Measurements from ENCODE around the gene PRM1. TPM values are rescaled to one million over a fixed set of nuclear protein-coding genes. Genes with fewer than 3 reads are reported as not detected.
A peak's percentile ranks its signal among the peaks of the same experiment; 100 is the strongest.

Gene PRM1
- total RNA-seq, 3 donors from 2014 or later (not counting 1 experiment from before 2014, with no cell fraction given) = not detected

GRCh38 chr16:11253995-11254912 lies 26.9 kb downstream of the PRM1 start:
- peaks cover 45 to 61% of the 10 kb centered on the region in 2 donors for H3K4me1 Mint-ChIP-seq
- peak overlapping the region; percentile 19 for H3K27ac ChIP-seq (ENCODE audit: low read length)
- TF ChIP-seq, protein P1, sequence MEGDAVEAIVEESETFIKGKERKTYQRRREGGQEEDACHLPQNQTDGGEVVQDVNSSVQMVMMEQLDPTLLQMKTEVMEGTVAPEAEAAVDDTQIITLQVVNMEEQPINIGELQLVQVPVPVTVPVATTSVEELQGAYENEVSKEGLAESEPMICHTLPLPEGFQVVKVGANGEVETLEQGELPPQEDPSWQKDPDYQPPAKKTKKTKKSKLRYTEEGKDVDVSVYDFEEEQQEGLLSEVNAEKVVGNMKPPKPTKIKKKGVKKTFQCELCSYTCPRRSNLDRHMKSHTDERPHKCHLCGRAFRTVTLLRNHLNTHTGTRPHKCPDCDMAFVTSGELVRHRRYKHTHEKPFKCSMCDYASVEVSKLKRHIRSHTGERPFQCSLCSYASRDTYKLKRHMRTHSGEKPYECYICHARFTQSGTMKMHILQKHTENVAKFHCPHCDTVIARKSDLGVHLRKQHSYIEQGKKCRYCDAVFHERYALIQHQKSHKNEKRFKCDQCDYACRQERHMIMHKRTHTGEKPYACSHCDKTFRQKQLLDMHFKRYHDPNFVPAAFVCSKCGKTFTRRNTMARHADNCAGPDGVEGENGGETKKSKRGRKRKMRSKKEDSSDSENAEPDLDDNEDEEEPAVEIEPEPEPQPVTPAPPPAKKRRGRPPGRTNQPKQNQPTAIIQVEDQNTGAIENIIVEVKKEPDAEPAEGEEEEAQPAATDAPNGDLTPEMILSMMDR (IDR thresholded peaks at IDR 0.05) = no peak
- H3K27me3 ChIP-seq (ENCODE audit: control insufficient read depth, insufficient read depth, low read length) = no peaks in the 10 kb centered on the region
- H3K36me3 Mint-ChIP-seq = no peaks in the 10 kb centered on the region
- H3K27ac Mint-ChIP-seq = peak overlapping the region; percentile 89 to 96
- DNase-seq = peak in 1 of 2 donors; percentile 36
- peak overlapping the region; percentile 49 for H3K4me3 ChIP-seq (ENCODE audit: low read length)
- H3K36me3 ChIP-seq (ENCODE audit: control insufficient read depth, insufficient read depth, low read length) = peaks cover 5% of the 10 kb centered on the region
- H3K27me3 Mint-ChIP-seq (ENCODE audit: low read depth in 2 of 2) = no peaks in the 10 kb centered on the region
- ATAC-seq = no peak
- H3K4me1 ChIP-seq (ENCODE audit: control insufficient read depth, insufficient read depth, low read length) = peaks cover 64% of the 10 kb centered on the region
- WGBS (ENCODE audit: insufficient coverage) = 37% methylated on average over 26 of the region's 29 CpGs
- intact Hi-C loops (cut with micrococcal nuclease) = loop anchor here (2.0 to 10.0 kb wide), 3 partner anchors 19 to 308 kb away; no protein-coding TSS in a partner anchor
- H3K9me3 ChIP-seq (ENCODE audit: control insufficient read depth, insufficient read depth, low read length) = no peaks in the 10 kb centered on the region
- peak overlapping the region; percentile 83 for H3K4me3 Mint-ChIP-seq
- H3K9me3 Mint-ChIP-seq = no peaks in the 10 kb centered on the region

GRCh38 chr16:11253009-11253994 lies 27.8 kb downstream of the PRM1 start:
- peak overlapping the region; percentile 89 to 96 for H3K27ac Mint-ChIP-seq
- H3K27me3 ChIP-seq (ENCODE audit: control insufficient read depth, insufficient read depth, low read length) = no peaks in the 10 kb centered on the region
- peak overlapping the region; percentile 83 for H3K4me3 Mint-ChIP-seq
- H3K27ac ChIP-seq (ENCODE audit: low read length) = peak overlapping the region; percentile 36
- ATAC-seq = peak in 2 of 3 donors; percentile 17 to 20
- TF ChIP-seq, protein P1 (IDR thresholded peaks at IDR 0.05) = no peak
- no peaks in the 10 kb centered on the region for H3K9me3 Mint-ChIP-seq
- H3K36me3 ChIP-seq (ENCODE audit: control insufficient read depth, insufficient read depth, low read length) = peaks cover 5% of the 10 kb centered on the region
- no peaks in the 10 kb centered on the region for H3K36me3 Mint-ChIP-seq
- no peaks in the 10 kb centered on the region for H3K9me3 ChIP-seq (ENCODE audit: control insufficient read depth, insufficient read depth, low read length)
- peaks cover 38 to 56% of the 10 kb centered on the region in 2 donors for H3K4me1 Mint-ChIP-seq
- intact Hi-C loops (cut with micrococcal nuclease) = loop anchor here (2.0 to 10.0 kb wide), 3 partner anchors 19 to 309 kb away; no protein-coding TSS in a partner anchor
- peak; percentile 63 to 76 for DNase-seq
- 31% methylated on average over 5 of the region's 5 CpGs for WGBS (ENCODE audit: insufficient coverage)
- H3K4me1 ChIP-seq (ENCODE audit: control insufficient read depth, insufficient read depth, low read length) = peaks cover 54% of the 10 kb centered on the region
- H3K4me3 ChIP-seq (ENCODE audit: low read length) = peak overlapping the region; percentile 49
- no peaks in the 10 kb centered on the region for H3K27me3 Mint-ChIP-seq (ENCODE audit: low read depth in 2 of 2)

GRCh38 chr16:11252482-11252931 lies 28.6 kb downstream of the PRM1 start:
- H3K4me3 Mint-ChIP-seq = peak overlapping the region; percentile 83
- 80% methylated on average over 8 of the region's 8 CpGs for WGBS (ENCODE audit: insufficient coverage)
- H3K27ac Mint-ChIP-seq = peak overlapping the region; percentile 89 to 97
- intact Hi-C loops (cut with micrococcal nuclease) = loop anchor here (1.0 to 10.0 kb wide), 4 partner anchors 18 to 310 kb away; no protein-coding TSS in a partner anchor
- DNase-seq (no peak), ATAC-seq (no peak)
- H3K27ac ChIP-seq (ENCODE audit: low read length) = no peak overlapping the region
- no peaks in the 10 kb centered on the region for H3K9me3 ChIP-seq (ENCODE audit: control insufficient read depth, insufficient read depth, low read length)
- H3K4me1 Mint-ChIP-seq = peaks cover 35 to 52% of the 10 kb centered on the region in 2 donors
- TF ChIP-seq, protein P1 (IDR thresholded peaks at IDR 0.05) = no peak
- no peak overlapping the region for H3K4me3 ChIP-seq (ENCODE audit: low read length)
- no peaks in the 10 kb centered on the region for H3K27me3 ChIP-seq (ENCODE audit: control insufficient read depth, insufficient read depth, low read length)
- peaks cover 5% of the 10 kb centered on the region for H3K36me3 ChIP-seq (ENCODE audit: control insufficient read depth, insufficient read depth, low read length)
- no peaks in the 10 kb centered on the region for H3K36me3 Mint-ChIP-seq
- peaks cover 46% of the 10 kb centered on the region for H3K4me1 ChIP-seq (ENCODE audit: control insufficient read depth, insufficient read depth, low read length)
- no peaks in the 10 kb centered on the region for H3K27me3 Mint-ChIP-seq (ENCODE audit: low read depth in 2 of 2)
- no peaks in the 10 kb centered on the region for H3K9me3 Mint-ChIP-seq
